Mucosa of descending colon (tissue), 3 donors: ENCODE data around the gene ACOT6. TPM values are rescaled to one million over a fixed set of nuclear protein-coding genes. Genes with fewer than 3 reads are reported as not detected.
"Not testable (repeated sequence)": the region's sequence is repeated elsewhere in the genome, so short reads cannot be mapped to it uniquely, and the experiment has no call there.

ENCODE experiments used
- ATAC-seq: fragments of 200-7000 bp; cut with Tn5 transposase; one replicate; pipeline ENCODE4 v1.9.1; 2020; ENCODE audit warnings: mild to moderate bottlenecking, moderate library complexity
- DNase-seq, 3 donors: peaks; one replicate each; pipeline ENCODE4 v3.0.0-alpha.2; 2020
- H3K36me3 ChIP-seq: fragments of 200-600 bp; one replicate; pipeline ENCODE4 v1.8.0; 2021; ENCODE audit warnings: low read depth, mild to moderate bottlenecking
- H3K4me1 ChIP-seq: fragments of 200-600 bp; one replicate; pipeline ENCODE4 v1.8.0; 2021; ENCODE audit warnings: low read depth, mild to moderate bottlenecking
- H3K4me3 ChIP-seq: fragments of 200-600 bp; one replicate; pipeline ENCODE4 v1.8.0; 2021; ENCODE audit warnings: mild to moderate bottlenecking
- H3K9me3 ChIP-seq: fragments of 200-600 bp; one replicate; pipeline ENCODE4 v1.8.0; 2021; ENCODE audit warnings: mild to moderate bottlenecking
- CTCF ChIP-seq: fragments of 200-600 bp; IDR thresholded peaks from one replicate; pipeline ENCODE4 v1.8.0; 2022; ENCODE audit warnings: antibody characterized with exemption, mild to moderate bottlenecking
- intact Hi-C, 2 donors: fragments of 100-400 bp; cut with DNase I in 1 of 2; cut with micrococcal nuclease in 1 of 2; formaldehyde crosslinking; loops; one replicate each; pipeline versions ENCODE4 v1.11.0 to v1.11.1; 2022; cut with DNase I, micrococcal nuclease
- total RNA-seq, 3 donors: library from RNA; stranded (reverse); fragmentation: NEBNext Ultra II Directional in 2 of 3; extraction: Animal tissue kit (Norgen Biotek cat#: 25700) in 2 of 3; gene quantifications; one replicate each; pipeline versions ENCODE4 v1.2.1 to v1.2.4, GENCODE V29; 2021 to 2023
- donor health status: DM: no; HTN: no; CAD: no; lungs with moderate emphysema.
- donor health status: DM: no; HTN: no; CAD: no.
- donor health status: DM: no; HTN: yes; CAD: no.

ACOT6 gene
- total RNA-seq, 3 donors from 2014 or later = not detected

DNA sequence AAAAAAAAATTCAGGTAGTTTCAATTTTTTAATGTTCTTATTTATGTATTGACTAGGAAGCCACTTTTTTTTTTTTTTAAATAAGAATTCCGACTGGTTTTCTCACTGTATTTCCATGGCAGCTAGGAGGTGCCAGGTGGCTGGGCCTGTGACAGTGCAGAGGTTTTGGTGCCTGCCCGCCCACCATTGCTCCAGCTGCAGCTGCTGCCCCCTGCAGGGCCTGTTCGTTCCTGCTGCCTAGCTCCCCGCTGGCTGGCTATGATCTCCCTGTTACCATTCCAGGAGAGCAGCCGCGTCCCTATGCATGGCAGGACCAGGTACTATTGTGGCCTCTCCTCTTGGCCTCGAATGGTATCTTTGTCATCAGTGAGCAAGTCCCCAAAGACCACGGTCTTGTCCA is 41.4 kb upstream of the ACOT6 start:
- H3K4me3 ChIP-seq, intact Hi-C loops: not testable (repeated sequence)

DNA sequence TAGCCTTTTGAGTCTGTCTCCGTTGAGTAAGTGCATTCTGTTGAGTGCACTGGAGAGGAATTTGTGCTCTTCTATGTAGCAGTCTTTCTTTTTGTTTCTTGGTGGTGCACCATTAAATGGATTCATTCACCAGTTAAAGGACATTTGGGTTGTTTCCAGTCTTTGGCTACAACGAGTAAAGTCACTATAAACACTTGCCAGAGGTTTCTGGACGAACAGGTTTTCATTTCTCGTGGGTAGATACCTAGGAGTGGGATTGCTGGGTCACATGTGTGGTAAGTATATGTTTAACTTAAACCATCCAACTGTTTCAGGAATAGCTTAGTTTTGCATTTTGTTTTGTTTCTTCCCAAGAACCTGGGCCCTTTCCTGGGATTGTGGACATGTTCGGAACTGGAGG is 39.3 kb upstream of the ACOT6 start:
- DNase-seq, ATAC-seq, H3K36me3 ChIP-seq, H3K4me3 ChIP-seq, H3K9me3 ChIP-seq, H3K4me1 ChIP-seq, intact Hi-C loops: not testable (repeated sequence)

More for the DNA sequence above, 41.4 kb upstream of the ACOT6 start:
- H3K36me3 ChIP-seq, H3K9me3 ChIP-seq: not testable (repeated sequence)
- DNase-seq = peak in 2 of 3 donors; percentile 84 to 88
- TF ChIP-seq CTCF = peak; percentile 74
- ATAC-seq = peak; percentile 74
- peaks cover 18% of the 10 kb centered on the region for H3K4me1 ChIP-seq

- DNase-seq, H3K4me1 ChIP-seq, H3K4me3 ChIP-seq, H3K9me3 ChIP-seq, intact Hi-C loops, H3K36me3 ChIP-seq, ATAC-seq: not testable (repeated sequence)
Observed at GRCh38 chr14:73573740-73574139, 38.6 kb upstream of the ACOT6 start.

GRCh38 chr14:73574251-73574650 is 38.1 kb upstream of the ACOT6 start:
- H3K4me3 ChIP-seq, H3K36me3 ChIP-seq, intact Hi-C loops, H3K4me1 ChIP-seq, H3K9me3 ChIP-seq, ATAC-seq, DNase-seq: not testable (repeated sequence)

GRCh38 chr14:73576391-73576790 is 35.9 kb upstream of the ACOT6 start:
- no peaks in the 10 kb centered on the region for H3K9me3 ChIP-seq
- no peak for ATAC-seq
- no peak overlapping the region for H3K4me3 ChIP-seq
- H3K4me1 ChIP-seq = no peaks in the 10 kb centered on the region
- H3K36me3 ChIP-seq = no peaks in the 10 kb centered on the region
- no peak for DNase-seq
- intact Hi-C loops = no loop called here
- no peak for TF ChIP-seq CTCF

GRCh38 chr14:73577214-73577613 is 35.1 kb upstream of the ACOT6 start:
- H3K9me3 ChIP-seq, ATAC-seq, H3K4me1 ChIP-seq, intact Hi-C loops, H3K4me3 ChIP-seq, H3K36me3 ChIP-seq, DNase-seq: not testable (repeated sequence)

- H3K4me1 ChIP-seq, H3K4me3 ChIP-seq, intact Hi-C loops, ATAC-seq, H3K36me3 ChIP-seq, H3K9me3 ChIP-seq, DNase-seq: not testable (repeated sequence)
Observed at GRCh38 chr14:73582102-73582979, 30.0 kb upstream of the ACOT6 start.

- no peaks in the 10 kb centered on the region for H3K36me3 ChIP-seq
- no peak for ATAC-seq
- H3K9me3 ChIP-seq = no peaks in the 10 kb centered on the region
- no peak for TF ChIP-seq CTCF
- no peak overlapping the region for H3K4me3 ChIP-seq
- intact Hi-C loops = no loop called here
- peaks cover 5% of the 10 kb centered on the region for H3K4me1 ChIP-seq
- no peak for DNase-seq
Observed at GRCh38 chr14:73588695-73589094, 23.6 kb upstream of the ACOT6 start.
